22Rv1 (cell line): ENCODE results near the gene TEX53.

Experiments used
- H3K27ac ChIP-seq: fragments of 450-650 bp; 2 replicates; pipeline ENCODE4 v1.5.1; 2017
- CTCF ChIP-seq: fragments of 450-650 bp; IDR thresholded peaks from 2 replicates; pipeline ENCODE4 v1.5.1; 2017; ENCODE audit warnings: mild to moderate bottlenecking
- ZFX ChIP-seq: fragments of 450-650 bp; IDR thresholded peaks from 2 replicates; pipeline ENCODE4 v1.6.1; 2017; ENCODE audit warnings: antibody characterized with exemption, borderline replicate concordance

TEX53 gene

GRCh38 chr9:114688379-114688778 is 30.8 kb upstream of the TEX53 start:
- no peak overlapping the region for H3K27ac ChIP-seq
- TF ChIP-seq CTCF (no peak), ZFX (no peak)

GRCh38 chr9:114687034-114687433 is 29.4 kb upstream of the TEX53 start:
- no peak overlapping the region for H3K27ac ChIP-seq
- TF ChIP-seq ZFX (no peak), CTCF (no peak)

- no peak for TF ChIP-seq ZFX
- TF ChIP-seq CTCF: no peak
- no peak overlapping the region for H3K27ac ChIP-seq
Observed at GRCh38 chr9:114685951-114686350, 28.3 kb upstream of the TEX53 start.

- H3K27ac ChIP-seq: no peak overlapping the region
- TF ChIP-seq CTCF (no peak), ZFX (no peak)
Observed at GRCh38 chr9:114684036-114684435, 26.4 kb upstream of the TEX53 start.

- TF ChIP-seq CTCF (no peak), ZFX (no peak)
- no peak overlapping the region for H3K27ac ChIP-seq
Observed at GRCh38 chr9:114682846-114683245, 25.2 kb upstream of the TEX53 start.

- TF ChIP-seq CTCF (peak; percentile 81), ZFX (no peak)
- H3K27ac ChIP-seq: no peak within 1 kb of the TSS
Observed at GRCh38 chr9:114681594-114682332, 24.2 kb upstream of the TEX53 start, which contains the start of gene TEX48. TSS of gene TEX48 (minus strand) at chr9:114682192. CDS start at chr9:114671723, 10,469 bp downstream.

GRCh38 chr9:114680259-114681001 is 22.8 kb upstream of the TEX53 start:
- no peak overlapping the region for H3K27ac ChIP-seq
- TF ChIP-seq ZFX (no peak), CTCF (no peak)
